GM21360 (cell line): ENCODE data around the gene GOLGA7B.

ENCODE experiments used
- ATAC-seq: cut with Tn5 transposase; IDR thresholded peaks from one replicate; pipeline ENCODE4 v1.9.1; 2021; ENCODE audit warnings: mild to moderate bottlenecking, moderate library complexity; ENCODE audit not compliant: unreplicated experiment

Gene GOLGA7B

GRCh38 chr10:97916586-97916985, 66.9 kb downstream of the GOLGA7B start:
- ATAC-seq: no peak

- ATAC-seq: no peak
Observed at GRCh38 chr10:97919012-97919411, 69.4 kb downstream of the GOLGA7B start.

- no peak for ATAC-seq
Observed at GRCh38 chr10:97920865-97921264, 71.2 kb downstream of the GOLGA7B start.
